AG04450 (cell line): ENCODE results near the gene CYGB. TPM values are rescaled to one million over a fixed set of nuclear protein-coding genes. Genes with fewer than 3 reads are reported as not detected.
A peak's percentile ranks its signal among the peaks of the same experiment; 100 is the strongest.

ENCODE experiments used
- CTCF ChIA-PET: fragments of 300-600, 350-600 bp; formaldehyde crosslinking; extraction: SDS; loops from one replicate; lab custom pipeline; 2022; ENCODE audit warnings: antibody characterized with exemption, inconsistent platforms; lab: Charles Lee
- POLR2A ChIA-PET: fragments of 350-600 bp; formaldehyde crosslinking; extraction: SDS; loops from one replicate; lab custom pipeline; 2021; ENCODE audit warnings: antibody characterized with exemption, inconsistent platforms; lab: Yijun Ruan, JAX
- DNase-seq: peaks from one replicate; pipeline ENCODE4 v3.0.0-alpha.2; 2011; ENCODE audit warnings: low read depth, low spot score
- H3K27ac ChIP-seq: one replicate; pipeline ENCODE4 v1.5.1; 2012; ENCODE audit warnings: low read depth, low read length, control low read depth
- H3K27me3 ChIP-seq: one replicate; pipeline ENCODE4 v1.6.0; 2012; ENCODE audit warnings: low read length; ENCODE audit not compliant: control insufficient read depth, insufficient read depth
- H3K4me3 ChIP-seq: 2 replicates; pipeline ENCODE4 v1.5.1; 2011; ENCODE audit warnings: mild to moderate bottlenecking, low read depth, low read length, control low read depth
- H3K9me3 ChIP-seq: 2 replicates; pipeline ENCODE4 v1.5.1; 2012; ENCODE audit warnings: low read length; ENCODE audit not compliant: control insufficient read depth, insufficient read depth
- polyA minus RNA-seq: library from RNA; depleted of rRNA, polyadenylated mRNA; stranded (reverse); fragments of >200 nt; gene quantifications from 2 replicates; pipeline ENCODE4 v1.2.3, GENCODE V29; 2011; rRNA and poly(A)+ RNA removed
- polyA plus RNA-seq: library from polyadenylated mRNA; depleted of rRNA; stranded (reverse); fragments of >200 nt; gene quantifications from 2 replicates; pipeline ENCODE4 v1.2.3, GENCODE V29; 2011; rRNA removed
- TF ChIP-seq, protein P1 (sequence below): IDR thresholded peaks from 2 replicates; pipeline ENCODE4 v1.5.1; 2011; ENCODE audit warnings: low read depth, low read length, control low read depth, inconsistent platforms

Gene CYGB
- polyA plus RNA-seq: 7.4 and 7.7 TPM in 2 replicates
- 3.1 and 5.3 TPM in 2 replicates for polyA minus RNA-seq

DNA sequence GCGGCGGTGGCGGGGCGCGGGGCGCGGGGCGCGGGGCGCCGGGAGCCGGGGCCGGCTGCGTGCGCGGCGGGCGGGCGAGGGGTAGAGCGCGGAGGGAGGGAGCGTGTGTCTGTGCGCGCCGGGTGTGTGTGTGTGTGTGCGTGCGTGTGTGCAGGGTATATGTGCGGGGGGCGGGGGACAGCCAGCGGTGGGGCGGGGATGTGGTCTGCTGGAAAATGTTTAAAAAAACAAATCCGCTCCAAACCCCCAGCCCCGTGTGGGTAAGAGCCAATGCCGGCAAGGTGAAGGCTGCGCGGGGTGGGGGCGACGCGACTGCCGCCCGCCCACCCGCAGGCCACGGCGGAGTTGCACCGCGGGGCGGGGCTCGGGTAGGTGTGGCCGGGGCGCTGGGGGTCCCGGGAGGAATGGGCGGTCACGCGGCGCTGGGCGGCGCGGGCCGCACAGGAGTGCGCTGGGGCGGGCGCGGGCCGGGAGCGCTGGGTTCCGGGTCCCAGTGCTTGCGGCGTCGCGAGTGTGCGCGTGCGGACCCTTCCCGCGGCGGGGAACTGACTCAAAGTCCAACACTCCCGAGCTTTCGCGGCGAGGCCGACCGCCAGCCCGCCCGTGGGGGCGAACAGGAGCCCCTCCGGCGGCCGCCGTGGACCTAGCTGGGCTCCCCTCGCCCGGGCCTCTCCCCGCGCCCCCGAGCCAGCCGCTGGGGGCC, at the start of gene CYGB:
Gene CYGB (minus strand): TSS at position 132 of the 703 bp plus-strand sequence. CDS start 167 bp downstream, outside the sequence.
- no peaks in the 10 kb centered on the region for H3K9me3 ChIP-seq
- H3K27me3 ChIP-seq: peaks cover 14% of the 10 kb centered on the region
- H3K27ac ChIP-seq: no peak within 1 kb of the TSS
- CTCF ChIA-PET: no interaction called here
- H3K4me3 ChIP-seq: peak within 1 kb of the TSS; percentile 57
- TF ChIP-seq, protein P1, sequence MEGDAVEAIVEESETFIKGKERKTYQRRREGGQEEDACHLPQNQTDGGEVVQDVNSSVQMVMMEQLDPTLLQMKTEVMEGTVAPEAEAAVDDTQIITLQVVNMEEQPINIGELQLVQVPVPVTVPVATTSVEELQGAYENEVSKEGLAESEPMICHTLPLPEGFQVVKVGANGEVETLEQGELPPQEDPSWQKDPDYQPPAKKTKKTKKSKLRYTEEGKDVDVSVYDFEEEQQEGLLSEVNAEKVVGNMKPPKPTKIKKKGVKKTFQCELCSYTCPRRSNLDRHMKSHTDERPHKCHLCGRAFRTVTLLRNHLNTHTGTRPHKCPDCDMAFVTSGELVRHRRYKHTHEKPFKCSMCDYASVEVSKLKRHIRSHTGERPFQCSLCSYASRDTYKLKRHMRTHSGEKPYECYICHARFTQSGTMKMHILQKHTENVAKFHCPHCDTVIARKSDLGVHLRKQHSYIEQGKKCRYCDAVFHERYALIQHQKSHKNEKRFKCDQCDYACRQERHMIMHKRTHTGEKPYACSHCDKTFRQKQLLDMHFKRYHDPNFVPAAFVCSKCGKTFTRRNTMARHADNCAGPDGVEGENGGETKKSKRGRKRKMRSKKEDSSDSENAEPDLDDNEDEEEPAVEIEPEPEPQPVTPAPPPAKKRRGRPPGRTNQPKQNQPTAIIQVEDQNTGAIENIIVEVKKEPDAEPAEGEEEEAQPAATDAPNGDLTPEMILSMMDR: no peak
- DNase-seq: no peak
- POLR2A ChIA-PET: interaction anchor here (1.0 to 1.7 kb wide), 2 partner anchors 9 to 19 kb away, joined by 4 to 6 read pairs; no protein-coding TSS in a partner anchor

DNA sequence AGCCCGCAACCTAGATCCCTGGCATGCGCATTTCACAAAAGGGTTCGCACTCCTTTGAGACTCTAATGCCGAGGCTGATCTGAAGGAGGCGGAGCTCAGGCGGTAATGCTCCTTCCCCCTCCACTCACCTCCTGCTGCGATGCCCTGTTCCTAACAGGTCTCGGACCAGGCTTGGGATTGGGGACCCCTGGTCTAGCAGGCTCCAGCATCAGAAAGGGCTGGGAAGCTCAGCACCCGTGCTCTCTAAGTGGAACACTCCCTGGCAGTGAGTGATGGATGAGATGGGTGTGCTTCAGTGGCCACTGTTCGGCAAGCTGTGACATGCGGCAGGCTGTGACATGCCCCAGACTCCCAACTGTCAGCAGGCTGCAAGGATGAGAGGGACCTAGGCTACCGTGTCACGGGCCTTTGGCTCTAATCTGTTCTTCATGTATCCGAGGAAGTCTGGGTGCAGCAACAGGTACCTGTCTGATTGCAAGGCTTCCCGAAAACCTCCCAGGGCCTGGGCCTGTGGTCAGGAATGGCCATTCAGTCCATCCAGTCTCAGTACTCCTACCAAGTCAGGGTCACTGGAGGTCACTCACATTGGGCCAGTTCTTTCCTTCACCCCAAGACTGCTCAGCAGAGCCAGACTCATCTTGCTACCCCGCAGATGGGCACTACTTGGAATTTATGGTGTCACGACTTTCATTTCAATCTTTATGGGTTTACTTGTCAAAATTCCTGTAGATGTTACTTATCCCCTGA, 49.4 kb upstream of the CYGB start:
- Histone ChIP-seq H3K27ac (no peak overlapping the region), H3K27me3 (peaks cover 30% of the 10 kb centered on the region), H3K9me3 (peaks cover 2% of the 10 kb centered on the region; the same call in 1 of the 2 replicates), H3K4me3 (no peak overlapping the region)
- ChIA-PET CTCF (interaction anchor here (1.1 to 1.5 kb wide), 2 partner anchors 38 to 64 kb away, joined by 4 to 5 read pairs; no protein-coding TSS in a partner anchor), POLR2A (no interaction called here)
- TF ChIP-seq, protein P1: no peak
- no peak for DNase-seq

DNA sequence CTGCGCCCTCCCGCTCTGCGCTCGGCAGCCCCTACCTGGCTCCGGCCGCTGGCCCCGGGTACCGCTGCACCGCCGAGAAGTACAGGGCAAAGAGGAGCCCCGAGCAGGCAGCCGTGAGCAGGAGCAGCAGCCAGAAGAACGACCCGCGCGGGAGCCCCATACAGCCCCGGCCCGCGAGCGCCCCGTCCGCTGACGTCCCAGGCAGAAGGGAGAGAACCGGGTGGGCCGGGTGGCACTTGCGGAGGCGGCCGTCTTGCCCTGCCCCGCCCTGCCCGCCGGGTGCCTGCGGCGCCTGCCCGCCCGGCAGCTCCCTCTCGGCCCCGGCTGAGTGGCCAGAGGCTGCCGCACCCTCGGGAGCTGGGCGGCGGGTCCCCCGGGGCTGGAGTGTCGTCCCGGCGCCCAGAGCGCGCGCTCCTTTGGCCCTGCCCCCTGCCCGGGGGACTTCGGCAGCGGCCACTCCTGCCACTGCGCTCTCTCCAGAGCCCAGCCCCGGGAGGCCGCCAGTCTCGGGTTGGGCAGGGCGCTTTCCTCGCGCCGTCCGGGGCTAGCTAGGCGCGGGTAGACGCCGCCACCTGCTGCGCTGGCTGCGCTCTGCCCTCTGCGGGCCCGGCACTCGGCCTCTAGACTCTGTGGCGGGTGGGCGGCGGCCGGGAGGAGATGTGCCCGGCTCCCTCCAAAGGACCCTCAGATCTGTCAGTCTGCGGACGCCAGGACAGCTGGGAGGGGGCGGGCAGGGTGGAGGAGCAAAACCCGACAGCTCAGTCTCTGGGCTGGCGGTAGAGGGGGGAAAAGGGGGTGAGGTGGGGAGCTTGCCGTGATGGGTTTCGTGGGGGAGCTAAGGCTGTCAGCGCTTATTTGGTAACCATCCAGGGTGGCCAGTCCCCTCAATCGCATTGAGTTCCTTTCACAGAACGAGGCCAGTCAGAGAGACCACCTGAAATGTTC, 48.4 kb upstream of the CYGB start, which contains the start of gene ST6GALNAC2:
Gene ST6GALNAC2 (minus strand): TSS at position 212 of the 945 bp plus-strand sequence. CDS start 52 bp downstream, at position 160.
- peak within 1 kb of the TSS; percentile 55 for H3K4me3 ChIP-seq
- H3K9me3 ChIP-seq: peaks cover 2% of the 10 kb centered on the region; the same call in 1 of the 2 replicates
- POLR2A ChIA-PET: interaction anchor here (0.6 kb wide), 1 partner anchor 57 kb away, joined by 3 read pairs; no protein-coding TSS in a partner anchor
- peaks cover 34% of the 10 kb centered on the region for H3K27me3 ChIP-seq
- CTCF ChIA-PET: interaction anchor here (0.6 to 1.5 kb wide), 5 partner anchors 26 to 89 kb away, joined by 3 to 7 read pairs (median 4); no protein-coding TSS in a partner anchor
- H3K27ac ChIP-seq: no peak within 1 kb of the TSS
- TF ChIP-seq, protein P1: peak; percentile 25
- DNase-seq: no peak

DNA sequence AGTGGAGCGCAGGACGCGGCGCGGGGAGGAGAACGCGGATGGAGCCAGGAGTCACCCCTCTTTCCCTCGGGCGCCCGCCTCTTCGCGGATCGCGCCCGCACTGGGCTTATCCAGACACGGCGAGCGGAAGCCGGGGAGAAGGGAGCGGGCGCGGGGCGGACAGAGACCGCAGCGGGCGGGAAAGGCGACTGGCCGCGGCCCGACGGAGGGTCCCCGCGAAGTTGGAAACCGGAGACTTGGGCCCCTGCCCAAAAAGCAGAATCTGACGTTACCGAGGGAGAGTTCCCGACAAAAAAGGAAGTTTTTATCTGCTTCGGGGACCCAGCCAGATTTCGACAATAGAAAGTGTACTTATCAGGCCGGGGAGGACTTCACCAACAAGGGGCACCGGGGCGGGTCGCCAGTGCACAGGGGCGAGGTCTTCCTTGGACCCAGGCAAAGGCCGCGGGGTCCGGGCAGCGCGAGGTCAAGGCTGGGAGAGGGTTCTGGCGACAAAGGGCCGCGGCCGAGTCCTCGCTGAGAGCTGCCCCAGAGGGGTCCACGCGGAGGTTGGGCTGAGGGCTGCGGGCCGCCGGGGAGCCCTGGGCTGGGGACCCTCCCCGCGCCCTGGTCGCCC, 47.6 kb upstream of the CYGB start:
- peaks cover 34% of the 10 kb centered on the region for H3K27me3 ChIP-seq
- CTCF ChIA-PET: interaction anchor here (0.6 to 1.5 kb wide), 3 partner anchors 38 to 62 kb away, joined by 3 to 5 read pairs (median 4); no protein-coding TSS in a partner anchor
- H3K9me3 ChIP-seq: peaks cover 2% of the 10 kb centered on the region; the same call in 1 of the 2 replicates
- no peak for DNase-seq
- TF ChIP-seq, protein P1: no peak
- POLR2A ChIA-PET: interaction anchor here (1.8 kb wide), 1 partner anchor 18 kb away, joined by 7 read pairs; no protein-coding TSS in a partner anchor
- H3K4me3 ChIP-seq: peak overlapping the region; percentile 55
- H3K27ac ChIP-seq: no peak overlapping the region
